Ureter (tissue), 1 donor: ENCODE measurements around the gene ZNF483. TPM values are rescaled to one million over a fixed set of nuclear protein-coding genes. Genes with fewer than 3 reads are reported as not detected.
"Not testable (repeated sequence)": the region's sequence is repeated elsewhere in the genome, so short reads cannot be mapped to it uniquely, and the experiment has no call there.

Experiments
- DNase-seq: peaks from one replicate; pipeline ENCODE4 v3.0.0-alpha.2; 2020; ENCODE audit warnings: low spot score
- total RNA-seq: library from RNA; stranded (reverse); gene quantifications from one replicate; pipeline ENCODE4 v1.2.4, GENCODE V29; 2023
- donor health status: DM: yes; HTN: yes; CAD: no.

ZNF483 gene
- total RNA-seq, 1 donor from 2014 or later: 19.1 TPM

DNA sequence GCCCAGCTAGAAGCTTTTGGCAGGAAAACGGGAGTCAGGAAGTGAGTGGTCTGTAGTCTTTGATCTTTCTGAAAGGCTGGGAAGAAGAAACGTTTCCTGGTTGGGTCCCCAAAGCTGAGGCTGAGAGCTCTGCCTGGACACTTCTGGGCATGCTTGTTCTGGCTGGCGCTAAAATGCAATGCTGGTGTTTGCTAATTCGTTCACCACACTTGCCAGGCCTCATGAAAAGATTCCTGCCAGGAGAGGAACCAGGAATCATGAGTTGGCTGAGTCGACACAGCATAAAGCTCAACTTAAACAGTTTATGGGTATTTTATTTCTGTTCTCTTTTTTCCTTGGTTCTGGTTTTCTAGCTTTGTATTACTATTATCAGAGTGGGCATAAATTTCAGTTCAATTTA, 85.2 kb downstream of the ZNF483 start:
- DNase-seq: no peak

DNA sequence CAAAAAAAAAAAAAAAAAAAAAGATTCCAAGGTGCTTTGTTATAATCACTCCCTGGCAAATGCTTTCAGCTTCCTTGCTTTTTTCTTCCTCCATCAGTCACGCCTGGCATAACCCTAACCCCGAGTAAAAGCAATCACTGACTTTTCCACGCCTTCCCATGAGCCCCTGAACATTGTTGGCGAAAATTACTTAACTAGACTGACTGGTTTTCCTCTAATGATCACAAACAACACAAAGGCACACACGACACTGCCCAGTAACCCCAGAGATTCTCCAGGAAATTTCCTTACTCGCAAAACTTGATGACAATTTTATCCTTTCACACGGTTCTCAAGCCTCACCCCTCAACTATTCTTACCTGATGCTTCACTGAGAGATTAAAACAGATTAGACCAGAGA, 85.9 kb downstream of the ZNF483 start:
- no peak for DNase-seq

DNA sequence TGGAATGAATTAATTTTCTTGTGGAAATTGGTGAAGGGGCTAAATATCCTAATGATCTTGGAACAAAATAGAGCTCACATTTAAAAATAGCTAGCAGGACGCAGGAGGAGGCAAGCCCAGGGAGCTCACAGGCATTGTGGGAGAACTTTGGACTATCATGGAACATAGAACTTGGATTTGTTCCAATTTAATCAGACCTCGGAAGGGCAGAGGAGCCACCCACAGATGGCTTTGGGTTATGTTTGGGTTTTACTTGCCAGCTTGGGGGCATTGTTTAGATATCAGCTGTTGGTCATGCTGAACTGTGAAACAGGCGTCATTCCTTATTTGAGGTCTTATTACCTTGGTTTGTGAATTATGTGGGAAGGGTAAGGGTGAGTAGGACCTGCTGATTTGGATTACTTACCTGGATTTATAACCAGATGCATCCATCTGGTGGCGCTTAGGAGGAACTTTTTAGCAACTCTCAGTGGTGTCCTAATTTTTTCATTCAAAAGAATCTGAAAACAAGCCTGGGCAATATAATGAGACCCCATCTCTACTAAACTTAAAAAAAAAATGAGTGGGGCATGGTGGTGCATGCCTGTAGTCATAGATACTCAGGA, 88.6 kb downstream of the ZNF483 start:
- no peak for DNase-seq

- no peak for DNase-seq
Observed at GRCh38 chr9:111615928-111616327, 90.9 kb downstream of the ZNF483 start.

DNA sequence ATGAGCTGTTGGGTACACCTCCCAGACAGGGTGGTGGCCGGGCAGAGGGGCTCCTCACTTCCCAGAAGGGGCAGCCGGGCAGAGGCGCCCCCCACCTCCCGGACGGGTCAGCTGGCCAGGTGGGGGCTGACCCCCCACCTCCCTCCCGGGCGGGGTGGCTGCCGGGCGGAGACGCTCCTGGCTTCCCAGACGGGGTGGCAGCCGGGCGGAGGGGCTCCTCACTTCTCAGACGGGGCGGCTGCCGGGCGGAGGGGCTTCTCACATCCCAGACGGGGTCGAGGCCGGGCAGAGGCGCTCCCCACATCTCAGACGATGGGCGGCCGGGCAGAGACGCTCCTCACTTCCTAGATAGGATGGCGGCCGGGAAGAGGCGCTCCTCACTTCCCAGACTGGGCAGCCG, 92.4 kb downstream of the ZNF483 start:
- DNase-seq: not testable (repeated sequence)

DNA sequence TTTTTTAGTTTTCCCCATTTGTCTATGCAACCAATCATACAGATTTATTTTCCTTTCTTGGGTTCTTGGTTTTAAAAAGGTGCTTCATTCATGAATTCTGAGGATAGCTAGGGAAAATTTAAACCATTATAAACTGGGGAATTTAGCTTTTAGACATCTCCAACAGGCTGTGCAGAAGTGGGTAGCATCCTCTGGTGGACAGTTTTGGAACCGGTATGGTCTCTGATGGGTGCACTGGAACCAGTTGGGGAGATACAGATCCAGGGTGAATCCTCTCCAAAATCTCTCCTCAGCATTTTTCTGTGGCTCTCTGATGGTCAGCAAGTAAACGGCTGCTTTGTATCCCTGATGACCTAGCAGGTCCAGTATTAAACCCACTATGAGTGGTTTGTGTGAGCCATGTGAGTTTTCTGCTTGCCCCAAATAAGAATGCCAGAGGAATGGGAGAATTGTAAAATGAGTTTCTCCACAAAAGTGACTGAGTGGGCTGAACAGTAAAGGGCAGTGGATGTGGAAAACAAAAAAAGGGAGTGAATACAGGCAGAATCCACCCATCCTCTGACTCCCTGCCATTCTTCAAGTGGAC, 97.0 kb downstream of the ZNF483 start:
- no peak for DNase-seq

DNA sequence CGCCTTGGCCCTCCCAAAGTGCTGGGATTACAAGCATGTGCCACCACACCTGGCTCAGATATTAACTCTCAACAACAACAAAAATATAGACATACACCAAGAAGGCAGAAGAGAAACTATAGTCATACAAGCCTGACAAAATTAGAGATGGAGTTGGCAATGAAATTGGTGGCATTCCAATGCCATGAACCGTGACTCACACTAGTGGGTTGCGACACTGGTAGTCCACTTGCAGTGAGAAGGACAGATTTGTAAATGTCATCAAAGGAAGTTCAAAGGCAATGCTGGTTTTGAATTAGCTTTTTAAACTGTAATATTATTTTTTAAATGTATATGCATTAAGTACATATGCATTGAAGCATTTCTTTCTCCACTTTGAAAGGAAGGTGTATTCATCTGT, 97.6 kb downstream of the ZNF483 start:
- DNase-seq: peak; percentile 55

Other genes with a start within 250 kb of the ZNF483 start
- not detected for gene OR2K2, start 195.0 kb upstream of the ZNF483 start, total RNA-seq
- gene ECPAS, start 40.8 kb upstream of the ZNF483 start, total RNA-seq: 125 TPM
- 399 TPM for gene PTGR1, start 74.5 kb downstream of the ZNF483 start, total RNA-seq
- gene DNAJC25, start 106.2 kb downstream of the ZNF483 start, total RNA-seq: 9.8 TPM
- 50.7 TPM for gene GNG10, start 136.4 kb downstream of the ZNF483 start, total RNA-seq